ENCODE data around the gene SPRYD3. TPM values are rescaled to one million over a fixed set of nuclear protein-coding genes. Genes with fewer than 3 reads are reported as not detected.
A peak's percentile ranks its signal among the peaks of the same experiment; 100 is the strongest.

Gene SPRYD3
- total RNA-seq, 1 experiment from 2014 or later = 5.6 TPM

GRCh38 chr12:53063708-53064612 lies 15.2 kb downstream of the SPRYD3 start:
- no peak for DNase-seq (ENCODE audit: low spot score)

GRCh38 chr12:53062977-53063707 lies 16.0 kb downstream of the SPRYD3 start:
- DNase-seq (ENCODE audit: low spot score) = no peak

DNA sequence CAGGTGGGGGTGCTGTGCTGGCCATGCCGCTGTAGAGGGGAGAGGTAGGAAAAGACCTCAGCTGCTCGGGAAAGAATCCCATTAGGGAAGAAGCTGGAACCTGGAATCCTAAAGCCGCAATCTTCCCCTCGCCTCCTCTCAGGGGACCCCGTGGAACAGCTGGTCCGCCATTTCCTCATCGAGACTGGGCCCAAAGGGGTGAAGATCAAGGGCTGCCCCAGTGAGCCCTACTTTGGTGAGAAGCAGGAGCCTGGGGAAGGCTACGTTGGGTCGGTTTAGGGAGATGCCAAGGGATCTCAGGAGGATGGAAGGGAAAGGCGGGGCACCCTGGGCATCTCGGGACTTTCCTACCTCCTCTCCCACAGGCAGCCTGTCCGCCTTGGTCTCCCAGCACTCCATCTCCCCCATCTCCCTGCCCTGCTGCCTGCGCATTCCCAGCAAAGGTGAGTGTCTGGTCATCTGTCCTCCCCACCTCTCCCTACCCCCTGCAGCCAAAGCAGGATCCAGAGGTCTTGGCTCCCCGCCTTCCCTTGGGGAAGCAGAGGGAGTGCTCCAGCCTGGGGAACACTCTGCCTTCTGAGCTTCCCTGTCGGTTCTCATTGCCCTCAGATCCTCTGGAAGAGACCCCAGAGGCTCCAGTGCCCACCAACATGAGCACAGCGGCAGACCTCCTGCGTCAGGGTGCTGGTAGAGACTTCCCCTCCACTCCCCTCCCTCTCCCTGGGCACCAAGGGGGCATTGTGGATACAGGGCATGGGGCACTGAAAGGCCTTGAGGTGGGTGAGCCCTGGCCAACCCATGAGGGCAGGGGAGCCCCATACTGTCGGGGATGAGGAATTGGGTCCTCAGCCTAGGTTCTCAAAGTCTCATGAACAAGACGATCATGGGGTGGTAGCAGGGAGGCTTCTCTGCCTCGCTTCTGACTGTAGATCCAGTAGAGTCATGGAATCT lies 16.9 kb downstream of the SPRYD3 start:
- DNase-seq (ENCODE audit: low spot score) = no peak

DNA sequence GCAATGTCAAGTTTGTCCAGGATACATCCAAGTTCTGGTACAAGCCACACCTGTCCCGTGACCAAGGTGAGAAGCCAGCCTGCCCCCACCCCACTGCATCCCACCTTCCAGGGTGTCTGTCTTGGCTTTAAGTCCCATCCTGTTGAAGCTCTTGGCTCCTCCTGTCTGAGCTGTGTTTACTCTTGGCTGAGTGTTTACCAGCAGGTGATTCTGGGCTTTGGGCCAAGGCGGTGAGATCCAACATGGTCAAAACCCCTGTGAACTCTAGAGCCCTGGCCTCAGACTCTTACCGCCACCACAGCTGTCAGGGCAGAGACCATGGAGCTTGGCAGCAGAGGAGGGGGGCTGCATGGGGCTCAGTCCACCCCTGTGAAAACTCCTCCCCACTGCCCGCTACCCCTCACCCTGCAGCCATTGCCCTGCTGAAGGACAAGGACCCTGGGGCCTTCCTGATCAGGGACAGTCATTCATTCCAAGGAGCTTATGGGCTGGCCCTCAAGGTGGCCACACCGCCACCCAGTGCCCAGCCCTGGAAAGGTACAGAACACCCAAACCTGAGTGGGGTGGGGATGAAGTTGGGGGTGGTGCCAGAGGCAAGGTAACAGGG lies 17.7 kb downstream of the SPRYD3 start:
- DNase-seq (ENCODE audit: low spot score) = no peak

DNA sequence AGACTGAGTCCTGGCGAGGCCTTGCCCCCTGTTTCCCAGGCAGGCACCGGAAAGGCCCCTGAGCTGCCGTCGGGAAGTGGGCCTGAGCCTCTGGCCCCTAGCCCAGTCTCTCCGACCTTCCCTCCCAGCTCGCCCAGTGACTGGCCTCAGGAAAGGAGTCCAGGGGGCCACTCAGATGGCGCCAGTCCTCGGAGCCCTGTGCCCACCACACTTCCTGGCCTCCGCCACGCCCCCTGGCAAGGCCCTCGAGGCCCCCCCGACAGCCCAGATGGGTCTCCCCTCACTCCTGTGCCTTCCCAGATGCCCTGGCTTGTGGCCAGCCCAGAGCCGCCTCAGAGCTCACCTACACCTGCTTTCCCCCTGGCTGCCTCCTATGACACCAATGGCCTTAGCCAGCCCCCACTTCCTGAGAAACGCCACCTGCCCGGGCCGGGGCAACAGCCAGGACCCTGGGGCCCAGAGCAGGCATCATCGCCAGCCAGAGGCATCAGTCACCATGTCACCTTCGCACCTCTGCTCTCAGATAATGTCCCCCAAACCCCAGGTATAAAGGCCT lies 18.4 kb downstream of the SPRYD3 start:
- no peak for DNase-seq (ENCODE audit: low spot score)

- DNase-seq (ENCODE audit: low spot score) = no peak
Observed at GRCh38 chr12:53060064-53060720, 19.0 kb downstream of the SPRYD3 start.

DNA sequence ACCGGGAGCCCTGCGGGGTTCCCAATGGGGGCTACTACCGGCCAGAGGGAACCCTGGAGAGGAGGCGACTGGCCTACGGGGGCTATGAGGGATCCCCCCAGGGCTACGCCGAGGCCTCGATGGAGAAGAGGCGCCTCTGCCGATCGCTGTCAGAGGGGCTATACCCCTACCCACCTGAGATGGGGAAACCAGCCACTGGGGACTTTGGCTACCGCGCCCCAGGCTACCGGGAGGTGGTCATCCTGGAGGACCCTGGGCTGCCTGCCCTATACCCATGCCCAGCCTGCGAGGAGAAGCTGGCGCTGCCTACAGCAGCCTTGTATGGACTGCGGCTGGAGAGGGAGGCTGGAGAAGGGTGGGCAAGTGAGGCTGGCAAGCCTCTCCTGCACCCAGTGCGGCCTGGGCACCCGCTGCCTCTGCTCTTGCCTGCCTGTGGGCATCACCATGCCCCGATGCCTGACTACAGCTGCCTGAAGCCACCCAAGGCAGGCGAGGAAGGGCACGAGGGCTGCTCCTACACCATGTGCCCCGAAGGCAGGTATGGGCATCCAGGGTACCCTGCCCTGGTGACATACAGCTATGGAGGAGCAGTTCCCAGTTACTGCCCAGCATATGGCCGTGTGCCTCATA lies 19.6 kb downstream of the SPRYD3 start:
- DNase-seq (ENCODE audit: low spot score) = no peak

GRCh38 chr12:53058674-53059433 lies 20.3 kb downstream of the SPRYD3 start:
- no peak for DNase-seq (ENCODE audit: low spot score)

DNA sequence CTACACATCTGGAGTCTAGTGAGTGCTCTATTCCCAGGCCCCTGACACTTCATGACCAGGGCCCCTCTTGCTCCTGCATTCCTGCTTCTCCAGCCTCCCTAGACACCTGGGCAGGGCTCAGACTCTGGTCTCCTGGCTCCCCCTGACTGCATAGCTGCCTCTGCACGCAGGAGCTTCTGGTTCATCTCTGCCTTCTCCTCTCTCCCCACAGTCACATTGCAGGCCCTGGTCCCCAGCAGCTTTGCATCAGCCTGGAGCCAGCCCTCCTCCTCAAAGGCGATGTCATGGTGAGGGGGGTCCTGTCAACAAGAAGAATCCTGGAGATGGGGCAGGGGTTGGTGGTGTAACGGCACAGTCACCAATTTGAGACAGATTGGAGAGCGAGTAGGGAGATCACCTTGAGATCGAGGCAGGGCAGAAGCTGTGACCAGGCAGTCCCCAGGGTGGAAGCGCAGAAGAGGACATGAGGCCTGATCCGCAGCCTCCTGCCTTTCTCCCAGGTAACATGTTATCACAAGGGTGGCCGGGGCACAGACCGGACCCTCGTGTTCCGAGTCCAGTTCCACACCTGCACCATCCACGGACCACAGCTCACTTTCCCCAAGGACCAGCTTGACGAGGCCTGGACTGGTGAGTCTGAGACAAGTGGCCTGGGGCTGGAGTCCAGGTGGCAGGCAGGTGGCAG lies 21.2 kb downstream of the SPRYD3 start:
- DNase-seq (ENCODE audit: low spot score) = no peak

GRCh38 chr12:53056901-53057300 lies 22.3 kb downstream of the SPRYD3 start:
- no peak for DNase-seq (ENCODE audit: low spot score)

- DNase-seq (ENCODE audit: low spot score) = no peak
Observed at GRCh38 chr12:53056296-53056695, 22.9 kb downstream of the SPRYD3 start.

DNA sequence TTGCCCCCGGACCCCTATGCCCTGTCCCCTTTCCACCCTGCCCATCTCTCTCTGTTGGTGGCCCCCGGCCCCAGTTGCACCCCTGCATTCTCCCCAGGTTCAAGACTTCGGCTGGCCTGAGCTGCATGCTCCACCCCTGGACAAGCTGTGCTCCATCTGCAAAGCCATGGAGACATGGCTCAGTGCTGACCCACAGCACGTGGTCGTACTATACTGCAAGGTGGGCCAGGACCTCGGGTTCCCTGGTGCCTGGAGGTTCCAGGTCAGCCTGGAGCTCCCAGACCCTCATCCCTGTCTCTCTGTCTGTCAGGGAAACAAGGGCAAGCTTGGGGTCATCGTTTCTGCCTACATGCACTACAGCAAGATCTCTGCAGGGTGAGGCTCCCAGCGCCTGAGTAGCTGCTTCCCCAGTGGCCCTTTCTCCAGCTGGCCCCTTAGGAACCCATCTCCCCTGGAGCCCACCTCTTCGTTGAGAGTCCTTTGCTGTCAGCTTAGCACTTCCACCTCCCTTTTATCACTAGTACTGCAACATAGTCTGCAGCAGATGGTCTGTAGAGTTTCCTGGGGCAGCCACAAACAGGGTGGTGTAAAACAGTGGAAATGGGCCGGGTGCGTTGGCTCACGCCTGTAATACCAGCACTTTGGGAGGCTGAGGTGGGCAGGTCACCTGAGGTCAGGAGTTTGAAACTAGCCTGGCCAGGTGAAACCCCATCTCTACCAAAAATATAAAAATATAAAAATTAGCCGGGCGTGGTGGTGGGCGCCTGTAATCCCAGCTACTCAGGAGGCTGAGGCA lies 23.5 kb downstream of the SPRYD3 start:
- no peak for DNase-seq (ENCODE audit: low spot score)

- no peak for DNase-seq (ENCODE audit: low spot score)
Observed at GRCh38 chr12:53054112-53054878, 24.9 kb downstream of the SPRYD3 start.

- no peak for DNase-seq (ENCODE audit: low spot score)
Observed at GRCh38 chr12:53053218-53054111, 25.7 kb downstream of the SPRYD3 start.

DNA sequence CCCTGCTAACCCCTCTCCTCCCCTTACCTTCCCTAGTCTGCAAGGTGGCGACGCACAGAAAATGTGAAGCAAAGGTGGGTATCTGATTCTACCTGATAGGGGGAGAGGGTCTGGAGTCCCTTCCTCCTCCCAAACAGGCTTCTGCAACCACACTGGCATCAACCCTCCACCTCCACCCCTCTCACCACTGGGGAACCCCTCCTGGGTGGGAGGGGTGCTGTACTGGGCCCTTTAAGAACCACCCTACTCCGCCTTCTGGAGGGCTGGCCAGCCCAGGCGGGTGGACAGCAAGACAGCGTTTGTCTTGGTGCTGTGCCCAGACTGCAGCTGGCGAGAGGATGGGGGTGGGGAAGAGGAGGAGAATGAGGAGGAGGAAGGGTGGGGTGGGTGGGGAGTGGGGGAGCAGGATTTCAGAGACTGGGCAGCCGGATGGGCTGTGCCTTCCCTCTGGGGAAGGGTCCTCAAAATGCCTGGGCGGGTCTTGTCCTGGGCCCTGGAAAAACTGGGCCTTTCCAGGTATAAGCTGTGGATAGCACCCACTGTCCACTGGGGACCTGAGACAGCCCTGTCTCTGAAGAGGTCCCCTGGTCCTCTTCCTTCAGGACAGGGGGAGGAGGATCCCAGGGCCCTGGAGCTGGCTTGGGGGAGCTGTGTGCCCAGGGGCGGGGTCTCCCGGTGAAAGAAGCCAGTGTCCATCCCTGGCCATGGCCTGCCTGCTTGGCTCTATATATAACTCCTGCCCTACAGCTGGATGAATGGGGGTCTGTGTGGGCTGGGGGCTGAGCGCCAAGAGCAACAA lies 26.6 kb downstream of the SPRYD3 start:
- DNase-seq (ENCODE audit: low spot score) = peak; percentile 73

Data from H4 (cell line).